MV-4-11 (cell line): ENCODE measurements around the gene S100Z.
"Not testable (repeated sequence)": the region's sequence is repeated elsewhere in the genome, so short reads cannot be mapped to it uniquely, and the experiment has no call there.

Source experiments
- DNase-seq: peaks from one replicate; lab custom pipeline; 2025; lab: John Stamatoyannopoulos, UW

S100Z gene

GRCh38 chr5:76849419-76850291, at the start of gene S100Z:
Gene S100Z (plus strand): TSS chr5:76850014. CDS start chr5:76875360, 25,346 bp downstream.
- DNase-seq: peak; percentile 75

- DNase-seq: no peak
Measured at GRCh38 chr5:76800579-76800978, 49.2 kb upstream of the S100Z start.

GRCh38 chr5:76801159-76801802, 48.5 kb upstream of the S100Z start:
- DNase-seq: no peak

GRCh38 chr5:76801803-76802195, 48.0 kb upstream of the S100Z start:
- no peak for DNase-seq

- no peak for DNase-seq
Measured at GRCh38 chr5:76804266-76804665, 45.5 kb upstream of the S100Z start.

- DNase-seq: peak; percentile 86
Measured at GRCh38 chr5:76805821-76806505, 43.9 kb upstream of the S100Z start.

- DNase-seq: no peak
Measured at GRCh38 chr5:76807296-76807695, 42.5 kb upstream of the S100Z start.

GRCh38 chr5:76808141-76808691, 41.6 kb upstream of the S100Z start:
- DNase-seq: no peak

GRCh38 chr5:76809141-76809540, 40.7 kb upstream of the S100Z start:
- DNase-seq: no peak

GRCh38 chr5:76810236-76810635, 39.6 kb upstream of the S100Z start:
- no peak for DNase-seq

GRCh38 chr5:76811214-76811613, 38.6 kb upstream of the S100Z start:
- no peak for DNase-seq

- DNase-seq: not testable (repeated sequence)
Measured at GRCh38 chr5:76812209-76812608, 37.6 kb upstream of the S100Z start.

GRCh38 chr5:76813982-76814562, 35.7 kb upstream of the S100Z start:
- no peak for DNase-seq

GRCh38 chr5:76816110-76816831, 33.5 kb upstream of the S100Z start:
- DNase-seq: no peak

- no peak for DNase-seq
Measured at GRCh38 chr5:76818844-76819831, 30.7 kb upstream of the S100Z start, which contains the start of gene F2RL1. Gene F2RL1 (plus strand): TSS chr5:76819030. CDS start chr5:76819183, 153 bp downstream.

- no peak for DNase-seq
Measured at GRCh38 chr5:76819851-76820525, 29.8 kb upstream of the S100Z start.

GRCh38 chr5:76820526-76820890, 29.3 kb upstream of the S100Z start:
- no peak for DNase-seq

- no peak for DNase-seq
Measured at GRCh38 chr5:76821136-76821535, 28.7 kb upstream of the S100Z start.

GRCh38 chr5:76822105-76822731, 27.6 kb upstream of the S100Z start:
- DNase-seq: not testable (repeated sequence)
